SU-DHL-6 (cell line): ENCODE measurements around the gene MGAT5.

Experiments
- CTCF ChIP-seq: fragments of 200-600 bp; sonication (generic); IDR thresholded peaks from one replicate; pipeline ENCODE4 v1.5.1; 2017; ENCODE audit warnings: antibody characterized with exemption, mild to moderate bottlenecking, low read length, moderate library complexity; ENCODE audit not compliant: insufficient read depth, poor library complexity, severe bottlenecking
- EZH2phosphoT487 ChIP-seq: fragments of 200-600 bp; sonication (generic), shearing (Covaris generic); conservative IDR thresholded peaks from 2 replicates; pipeline ENCODE4 v1.6.1; 2018; ENCODE audit warnings: mild to moderate bottlenecking, antibody characterized with exemption, low read length, moderate library complexity, mixed read lengths

DNA sequence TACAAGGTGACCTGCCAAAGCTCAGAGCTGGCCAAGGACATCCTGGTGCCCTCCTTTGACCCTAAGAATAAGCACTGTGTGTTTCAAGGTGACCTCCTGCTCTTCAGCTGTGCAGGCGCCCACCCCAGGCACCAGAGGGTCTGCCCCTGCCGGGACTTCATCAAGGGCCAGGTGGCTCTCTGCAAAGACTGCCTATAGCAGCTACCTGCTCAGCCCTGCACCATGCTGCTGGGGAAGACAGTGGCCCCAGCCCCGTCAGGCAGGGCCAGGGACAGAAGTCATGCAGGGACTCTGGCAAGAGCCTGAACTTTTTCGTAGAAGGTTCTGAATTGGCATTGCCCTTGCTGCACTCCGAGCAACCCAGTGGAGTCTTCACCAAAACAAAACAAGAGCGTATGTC is 194.8 kb downstream of the MGAT5 start:
- TF ChIP-seq CTCF (no peak), EZH2phosphoT487 (no peak)
